ENCODE measurements around the gene GLI2. TPM values are rescaled to one million over a fixed set of nuclear protein-coding genes. Genes with fewer than 3 reads are reported as not detected.

The GLI2 gene
- polyA plus RNA-seq, 1 donor, result 8.5 TPM

DNA sequence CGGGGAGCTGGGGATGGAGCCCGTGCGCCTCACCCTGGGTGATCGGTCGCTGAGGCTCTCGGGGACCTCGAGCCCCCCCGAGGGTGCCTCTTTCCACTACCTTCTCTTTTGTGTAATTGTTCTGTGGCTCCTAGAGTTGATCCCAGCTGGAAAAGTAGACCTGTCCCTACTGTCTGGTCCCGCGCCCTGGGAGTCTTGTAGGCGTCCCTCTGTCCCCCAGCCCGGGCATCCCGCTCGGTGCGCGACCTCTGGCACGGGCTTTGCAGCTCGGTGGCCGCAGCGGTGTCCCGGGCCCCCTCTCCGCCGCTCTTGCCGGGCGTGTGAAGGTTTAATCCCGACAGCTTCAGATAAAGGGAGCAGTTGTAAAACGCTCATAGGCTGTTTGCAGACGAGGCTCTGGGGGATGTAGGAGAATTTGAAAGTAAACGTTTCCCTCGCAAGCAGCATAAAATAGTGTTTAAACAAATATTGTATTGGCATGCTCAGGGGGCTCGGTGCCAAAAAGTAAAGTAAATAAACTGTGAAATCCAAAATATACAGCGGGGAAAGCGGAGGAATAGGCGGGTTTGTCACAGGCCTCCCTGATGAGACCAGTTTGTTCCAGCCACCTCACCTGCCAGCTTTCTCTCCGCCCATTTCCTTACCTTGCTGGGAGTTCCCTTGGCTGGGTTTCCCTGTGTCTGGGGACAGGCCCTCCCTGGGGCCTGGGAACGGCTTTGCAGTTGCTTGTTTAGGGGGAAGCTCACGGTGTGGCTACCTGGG is 1.9 kb downstream of the GLI2 start:
- DNase-seq (ENCODE audit: low read depth), result no peak

GRCh38 chr2:120738117-120738516 is 2.4 kb downstream of the GLI2 start:
- no peak for DNase-seq (ENCODE audit: low read depth)

DNA sequence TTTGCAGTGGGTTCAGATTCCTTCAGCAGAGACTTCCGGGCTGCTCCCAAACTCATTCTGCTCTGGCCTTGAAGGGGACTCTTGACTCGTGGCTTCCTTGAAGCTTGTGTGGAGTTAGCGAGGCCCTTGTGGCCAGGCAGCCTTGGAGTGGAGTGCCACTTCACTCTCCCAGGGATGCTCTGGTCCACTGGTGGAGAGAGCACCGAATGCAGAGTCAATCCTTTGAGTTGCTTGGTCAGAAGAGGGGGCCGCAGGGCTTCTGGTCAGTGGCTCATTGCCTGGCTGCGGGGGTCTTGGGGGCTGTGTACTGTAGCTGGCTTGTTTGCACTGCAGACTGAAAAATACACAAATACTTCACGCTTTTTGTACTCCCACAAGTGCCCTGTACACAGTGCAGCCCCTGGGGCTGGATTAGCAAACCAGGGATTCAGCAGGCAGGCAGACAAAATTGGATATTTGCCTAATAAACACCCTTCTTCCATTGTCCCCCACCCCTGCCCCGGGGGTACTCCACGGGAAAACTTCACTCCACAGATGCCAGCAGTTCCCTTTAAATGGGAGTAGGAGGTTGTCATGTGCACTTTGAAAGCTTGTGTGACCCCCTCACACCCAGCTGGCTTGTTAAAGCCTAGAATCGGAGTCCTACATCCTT is 3.2 kb downstream of the GLI2 start:
- no peak for DNase-seq (ENCODE audit: low read depth)

GRCh38 chr2:120739438-120740090 is 3.9 kb downstream of the GLI2 start:
- no peak for DNase-seq (ENCODE audit: low read depth)

DNA sequence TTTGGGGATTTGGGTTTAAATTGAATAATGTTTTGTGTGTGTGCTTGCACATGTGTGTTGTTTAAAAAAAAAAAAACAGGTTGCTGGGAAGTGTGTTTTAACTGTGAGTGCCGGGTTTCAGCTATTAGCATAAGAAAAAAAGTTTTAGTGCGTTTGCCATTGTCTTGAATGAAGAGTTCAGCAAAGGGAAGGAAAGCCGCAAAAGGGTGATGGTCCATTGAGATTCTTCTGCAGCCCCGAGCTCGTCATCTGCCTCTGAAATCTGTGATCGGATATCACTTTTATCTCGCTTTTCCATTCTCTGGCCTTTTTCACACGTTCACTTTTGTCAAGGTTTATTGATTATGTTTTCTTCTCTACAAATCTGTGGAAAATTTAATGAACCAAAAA is 4.7 kb downstream of the GLI2 start:
- no peak for DNase-seq (ENCODE audit: low read depth)

GRCh38 chr2:120740765-120741524 is 5.3 kb downstream of the GLI2 start:
- DNase-seq (ENCODE audit: low read depth), result no peak

DNA sequence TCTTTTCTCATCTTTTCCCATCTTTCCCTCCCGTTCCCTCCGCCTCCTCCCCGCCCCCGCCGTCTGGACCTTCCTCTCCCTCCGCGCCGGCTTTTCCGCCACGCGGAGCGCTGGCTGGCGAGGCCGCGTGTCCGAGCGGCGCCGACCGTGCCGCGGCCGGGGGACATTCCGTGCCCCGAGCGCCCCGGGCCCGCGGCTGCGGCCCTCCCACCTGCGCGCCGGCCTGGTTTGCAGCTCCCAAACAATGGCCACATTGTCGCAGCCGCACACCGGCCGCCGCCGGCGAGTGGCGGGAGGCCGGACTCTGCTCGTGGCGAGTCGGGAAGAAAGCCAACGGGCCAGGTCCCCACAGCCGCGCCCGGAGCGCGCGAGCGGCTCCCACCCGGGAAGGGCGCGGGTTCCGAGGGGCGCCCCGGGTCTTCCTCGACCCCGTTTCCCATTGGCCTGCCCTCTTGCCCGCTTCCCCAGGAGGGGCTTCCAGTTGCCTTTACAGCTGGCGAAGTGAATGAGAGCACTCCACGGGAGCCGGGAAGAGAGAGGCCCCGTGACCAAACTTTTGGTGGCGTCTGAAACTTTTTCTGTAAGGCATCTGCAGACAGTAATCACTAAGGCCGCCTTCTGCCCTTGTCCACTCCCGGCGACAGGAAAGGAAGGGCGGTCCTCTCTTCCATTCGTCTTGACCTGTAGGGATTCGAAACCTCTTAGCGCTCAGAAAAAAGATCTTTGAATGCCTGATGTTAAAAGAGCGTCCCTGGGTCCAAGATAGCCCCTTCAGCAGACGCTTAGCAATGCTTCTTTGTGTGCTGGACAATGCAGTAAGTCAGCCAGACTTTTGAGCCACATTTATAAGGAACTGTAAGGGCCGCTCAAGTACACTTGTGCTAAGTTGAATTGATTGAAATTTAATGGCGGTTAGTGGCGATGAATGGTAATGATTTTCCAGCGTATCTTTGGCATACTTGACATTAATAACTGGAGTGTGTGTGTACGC is 6.2 kb downstream of the GLI2 start:
- no peak for DNase-seq (ENCODE audit: low read depth)

- DNase-seq (ENCODE audit: low read depth), result no peak
Observed at GRCh38 chr2:120743657-120744056, 8.0 kb downstream of the GLI2 start.

GRCh38 chr2:120744817-120745216 is 9.1 kb downstream of the GLI2 start:
- no peak for DNase-seq (ENCODE audit: low read depth)

DNA sequence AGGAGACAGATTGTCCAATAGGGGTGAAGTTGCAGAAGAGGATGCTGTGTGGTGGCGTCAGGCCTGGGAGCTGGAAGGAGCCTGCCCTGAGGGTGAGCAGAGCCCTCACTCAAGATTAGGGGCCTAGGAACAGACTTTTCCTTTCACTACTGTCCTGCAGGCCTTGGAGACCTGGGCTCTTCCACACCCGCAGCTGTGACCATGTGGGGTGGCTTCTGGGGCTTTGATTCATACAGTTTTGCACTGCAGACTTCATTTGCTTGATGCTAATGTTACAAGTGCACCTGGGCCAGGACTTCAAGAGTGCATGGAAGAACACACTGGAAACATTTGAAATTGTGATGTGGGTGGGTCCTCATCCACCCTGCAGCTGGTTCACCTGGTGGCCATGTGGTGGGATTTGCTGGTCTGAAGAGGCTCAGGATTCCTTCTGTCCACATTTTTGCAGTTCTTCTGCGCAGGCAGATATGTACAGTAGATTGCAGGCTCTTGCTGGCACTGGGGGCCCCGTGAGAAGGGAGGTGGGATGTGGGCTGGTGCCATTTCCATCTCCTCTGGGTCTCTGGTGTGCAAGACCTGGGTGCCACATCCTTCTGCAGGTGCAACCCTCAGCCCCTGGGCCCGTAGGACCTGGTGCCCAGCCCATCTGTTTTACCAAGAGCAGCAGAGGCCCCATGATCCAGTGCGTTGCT is 9.9 kb downstream of the GLI2 start:
- DNase-seq (ENCODE audit: low read depth), result no peak

DNA sequence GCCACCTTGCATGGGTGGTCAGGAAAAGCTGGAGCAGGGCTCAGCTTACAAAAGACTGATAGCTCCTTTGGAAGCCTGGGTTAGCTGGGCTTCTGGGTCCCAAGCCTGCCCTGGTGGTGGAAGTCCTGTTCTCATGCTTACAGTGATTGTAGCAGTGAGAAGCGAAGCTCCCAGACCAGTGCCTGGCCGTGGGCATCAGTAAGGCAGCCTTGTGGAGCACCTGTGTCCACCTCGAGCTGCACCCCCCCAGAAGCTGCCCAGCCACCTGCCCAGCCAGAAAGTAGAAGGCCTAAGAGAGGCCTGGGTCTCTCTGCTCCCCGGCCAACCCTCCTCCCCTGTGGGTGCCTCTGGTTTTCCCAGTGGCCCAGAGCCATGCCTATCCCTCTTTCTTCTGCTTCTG is 10.5 kb downstream of the GLI2 start:
- no peak for DNase-seq (ENCODE audit: low read depth)

DNA sequence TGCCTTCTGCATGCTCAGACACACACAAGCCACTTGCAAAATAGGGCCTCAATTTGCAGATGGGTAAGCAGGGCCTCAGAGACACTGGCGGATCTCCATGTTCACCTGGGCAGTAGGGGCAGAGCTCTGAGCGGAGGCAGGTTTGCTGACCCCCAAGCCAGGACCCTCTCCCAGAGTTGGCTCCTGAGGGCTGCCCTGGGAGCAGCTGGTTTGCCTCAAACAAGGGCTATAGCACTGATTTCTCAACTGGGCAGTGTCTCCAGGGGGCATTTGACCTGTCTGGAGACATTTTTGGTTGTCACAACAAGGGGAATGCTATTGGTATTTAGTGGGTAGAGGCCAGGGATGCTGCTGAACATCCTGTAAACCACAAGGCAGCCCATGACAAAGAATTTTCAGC is 11.6 kb downstream of the GLI2 start:
- no peak for DNase-seq (ENCODE audit: low read depth)

- no peak for DNase-seq (ENCODE audit: low read depth)
Observed at GRCh38 chr2:120747706-120748105, 12.0 kb downstream of the GLI2 start.

- DNase-seq (ENCODE audit: low read depth), result no peak
Observed at GRCh38 chr2:120748310-120748709, 12.6 kb downstream of the GLI2 start.

DNA sequence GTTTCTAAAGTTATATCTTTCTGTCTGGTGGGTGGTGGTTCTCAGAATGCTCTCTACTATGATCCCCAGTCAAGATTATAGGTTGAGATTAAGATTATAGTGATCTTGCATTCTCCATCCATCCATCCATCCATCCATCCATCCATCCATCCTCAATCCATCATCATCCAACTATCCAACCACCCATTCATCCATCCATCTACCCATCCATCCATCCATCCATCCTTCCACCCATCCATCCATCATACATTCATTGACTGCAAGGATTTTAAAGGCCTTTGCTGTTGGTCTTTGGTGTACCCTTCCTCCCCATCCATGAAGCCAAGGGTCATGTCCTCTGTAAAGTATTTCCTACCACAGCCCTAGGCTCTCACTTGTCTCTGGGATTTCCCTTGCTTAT is 13.1 kb downstream of the GLI2 start:
- no peak for DNase-seq (ENCODE audit: low read depth)

GRCh38 chr2:120749506-120750431 is 14.1 kb downstream of the GLI2 start:
- DNase-seq (ENCODE audit: low read depth), result no peak

DNA sequence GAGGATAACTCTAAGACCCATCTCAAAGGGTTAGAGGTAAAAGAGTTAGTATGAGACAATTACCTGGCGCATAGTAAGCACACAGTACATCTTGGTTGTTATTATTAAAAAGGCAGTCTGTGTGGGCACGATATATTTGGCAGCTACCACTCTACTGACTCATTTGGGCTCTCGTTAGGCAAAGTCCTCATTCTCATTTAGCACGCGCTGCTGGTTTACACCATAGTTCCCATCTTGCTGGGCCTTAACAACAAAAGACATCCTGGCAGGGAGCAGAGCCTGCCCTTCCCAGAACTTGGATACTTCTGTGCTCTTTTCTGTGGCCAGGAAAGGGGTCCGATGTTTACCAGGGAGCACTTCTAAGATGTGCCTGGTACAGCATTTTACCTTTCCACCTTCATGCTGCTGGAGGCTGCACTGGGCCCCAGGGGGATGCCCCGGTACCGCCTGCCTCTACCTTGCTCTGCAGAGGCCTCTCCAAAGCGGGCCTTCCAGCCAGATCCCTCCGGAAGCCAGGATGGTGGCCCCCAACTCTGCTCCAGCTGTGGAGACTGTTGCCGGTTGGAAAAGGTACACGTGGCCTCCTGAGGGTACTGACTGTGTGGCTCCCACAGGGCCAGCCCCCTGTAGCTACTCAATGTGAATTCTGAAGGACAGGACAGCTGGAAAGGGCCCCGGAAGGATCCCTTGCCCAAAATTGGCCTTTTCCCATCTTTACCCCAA is 15.0 kb downstream of the GLI2 start:
- DNase-seq (ENCODE audit: low read depth), result no peak

DNA sequence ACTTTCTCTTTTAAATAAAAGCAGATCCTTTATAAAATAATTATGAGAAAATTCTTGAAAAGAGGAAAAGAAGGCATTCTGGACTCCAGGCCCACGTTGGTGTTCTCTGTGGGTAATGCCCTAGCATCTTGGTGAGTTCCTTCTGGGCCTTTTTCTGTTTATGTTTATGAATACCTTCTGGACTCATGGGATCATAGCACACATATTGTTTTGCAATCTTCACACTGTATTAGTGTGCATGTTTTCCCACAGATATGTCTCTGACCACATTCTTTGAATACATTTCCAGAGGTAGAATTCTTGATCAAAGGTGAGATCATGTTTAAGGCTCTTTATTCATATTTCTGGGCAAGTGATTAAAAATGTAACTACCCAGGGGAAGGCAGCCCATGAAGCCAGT is 15.9 kb downstream of the GLI2 start:
- DNase-seq (ENCODE audit: low read depth), result no peak
